ENCODE data around the gene FNDC10.

FNDC10 gene

DNA sequence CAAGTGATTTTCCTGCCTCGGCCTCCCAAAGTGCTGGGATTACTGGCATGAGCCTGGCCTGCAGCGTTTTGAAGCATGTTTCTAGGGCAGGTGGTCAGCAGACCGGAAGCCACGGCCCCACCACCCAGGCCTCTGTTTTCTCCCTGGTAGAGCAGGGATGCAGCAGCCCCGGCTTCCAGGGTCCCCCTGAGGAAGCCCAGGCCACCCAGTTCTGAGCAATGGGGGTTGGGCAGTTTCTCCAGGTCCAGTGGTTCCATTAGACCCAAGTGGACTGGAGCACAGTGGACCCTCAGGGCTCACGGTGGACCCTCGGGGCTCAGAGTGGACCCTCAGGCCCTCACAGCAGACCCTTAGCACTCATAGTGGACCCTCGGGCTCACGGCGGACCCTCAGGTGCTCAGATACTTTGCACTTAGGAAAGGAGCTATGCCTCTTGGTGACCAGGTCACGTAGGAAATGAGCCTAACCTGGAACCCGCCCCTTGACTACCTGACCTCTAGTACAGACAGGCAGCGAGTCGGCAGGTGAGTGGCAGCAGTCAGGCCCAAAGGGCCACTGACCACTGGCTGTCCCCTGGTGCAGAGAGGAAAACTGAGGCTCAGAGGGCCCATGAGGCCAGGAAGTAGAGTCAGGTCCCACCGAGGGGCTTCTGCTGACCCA lies 4.6 kb upstream of the FNDC10 start:
- H3K4me3 ChIP-seq, result no peak overlapping the region
- H3K36me3 ChIP-seq, result no peaks in the 10 kb centered on the region
- TF ChIP-seq Cebpa-rat (IDR thresholded peaks at IDR 0.05), result no peak
- H3K4me2 ChIP-seq, result peak overlapping the region in 9 of 11 experiments; percentile 55 to 85 (median 63); a peak in 14 of 22 replicates
- peaks cover 17 to 38% (median 27%) of the 10 kb centered on the region in 11 experiments for H3K27me3 ChIP-seq
- peaks cover 35 to 65% (median 58%) of the 10 kb centered on the region in 10 experiments for H3K4me1 ChIP-seq
- no peak overlapping the region for H3K9ac ChIP-seq
- H3K9me3 ChIP-seq (replicated peaks in 1 of 11), result no peaks in the 10 kb centered on the region
- H4K20me1 ChIP-seq, result peaks cover 0 to 17% (median 4%) of the 10 kb centered on the region in 11 experiments; a peak in 4 of 22 replicates
- H3K27ac ChIP-seq, result no peak overlapping the region

DNA sequence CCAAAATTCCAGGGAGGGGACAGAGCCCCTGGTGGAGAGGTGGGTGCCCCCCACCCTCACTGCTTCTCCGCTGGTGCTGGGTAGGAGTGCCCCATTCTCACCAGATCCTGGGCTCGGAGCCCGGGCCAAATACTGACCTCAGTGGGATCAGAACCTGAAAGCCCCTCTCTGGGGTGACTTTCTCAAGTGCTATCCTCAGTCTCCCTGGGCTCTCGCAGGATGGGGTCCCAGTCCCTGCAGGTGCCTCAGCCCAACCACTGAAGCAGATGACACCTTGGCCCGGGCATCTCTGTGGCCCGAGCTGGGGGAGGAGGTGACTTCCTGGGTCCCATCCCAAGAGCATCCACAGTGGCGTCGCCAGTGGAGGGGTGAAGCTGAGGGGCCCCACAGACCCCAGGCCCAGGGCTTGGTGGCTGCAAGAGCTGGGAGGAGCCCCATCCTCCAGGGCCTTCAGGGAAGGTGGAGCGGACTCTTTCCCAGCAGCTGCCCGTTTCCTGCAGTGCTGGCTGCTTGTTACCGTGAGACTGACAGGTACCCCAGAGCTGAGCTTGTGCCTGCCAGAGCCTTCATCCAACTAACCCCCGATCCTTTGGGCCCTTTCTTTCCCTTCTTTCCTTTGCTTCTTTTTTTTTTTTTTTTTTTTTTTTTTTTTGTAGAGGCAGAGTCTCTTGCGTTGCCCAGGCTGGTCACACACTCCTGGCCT lies 3.9 kb upstream of the FNDC10 start:
- H3K36me3 ChIP-seq, result no peaks in the 10 kb centered on the region
- no peak overlapping the region for H3K4me3 ChIP-seq
- no peaks in the 10 kb centered on the region for H3K9me3 ChIP-seq (replicated peaks in 1 of 11)
- H4K20me1 ChIP-seq, result peaks cover 0 to 24% (median 6%) of the 10 kb centered on the region in 11 experiments; a peak in 10 of 22 replicates
- peaks cover 41 to 72% (median 65%) of the 10 kb centered on the region in 10 experiments for H3K4me1 ChIP-seq
- H3K27me3 ChIP-seq, result peaks cover 24 to 44% (median 33%) of the 10 kb centered on the region in 11 experiments
- no peak for TF ChIP-seq Cebpa-rat (IDR thresholded peaks at IDR 0.05)
- H3K27ac ChIP-seq, result no peak overlapping the region
- peak overlapping the region in 5 of 11 experiments; percentile 10 to 58 (median 31); a peak in 4 of 22 replicates for H3K9ac ChIP-seq
- peak overlapping the region in 10 of 11 experiments; percentile 26 to 85 (median 62); a peak in 17 of 22 replicates for H3K4me2 ChIP-seq

DNA sequence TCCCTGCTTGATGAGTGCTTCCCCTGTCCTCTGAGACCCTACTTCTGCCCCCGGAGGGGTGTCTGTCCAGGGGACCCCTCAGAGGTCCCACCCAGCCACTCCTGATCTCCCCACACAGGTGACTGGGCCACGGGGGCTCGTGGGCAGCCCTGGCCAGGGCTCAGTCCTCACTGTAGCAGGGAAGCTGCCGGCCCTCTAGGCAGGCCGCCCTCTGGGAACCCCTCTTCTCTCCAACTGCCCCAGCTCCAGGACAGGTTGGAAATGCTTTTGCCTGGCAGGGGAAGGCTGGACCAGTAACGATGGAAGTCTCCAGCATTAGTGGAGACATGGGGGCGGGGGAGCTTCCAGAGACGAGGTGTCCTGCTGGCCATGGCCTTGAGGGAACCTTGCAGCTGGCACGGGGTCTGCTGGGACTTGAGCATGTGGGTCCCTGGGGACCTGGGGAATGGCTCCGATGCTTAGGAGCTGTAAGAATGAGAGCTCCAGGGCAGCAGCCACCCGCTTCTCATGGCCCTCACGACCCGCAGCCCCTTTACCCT lies 3.1 kb upstream of the FNDC10 start:
- no peak overlapping the region for H3K27ac ChIP-seq

DNA sequence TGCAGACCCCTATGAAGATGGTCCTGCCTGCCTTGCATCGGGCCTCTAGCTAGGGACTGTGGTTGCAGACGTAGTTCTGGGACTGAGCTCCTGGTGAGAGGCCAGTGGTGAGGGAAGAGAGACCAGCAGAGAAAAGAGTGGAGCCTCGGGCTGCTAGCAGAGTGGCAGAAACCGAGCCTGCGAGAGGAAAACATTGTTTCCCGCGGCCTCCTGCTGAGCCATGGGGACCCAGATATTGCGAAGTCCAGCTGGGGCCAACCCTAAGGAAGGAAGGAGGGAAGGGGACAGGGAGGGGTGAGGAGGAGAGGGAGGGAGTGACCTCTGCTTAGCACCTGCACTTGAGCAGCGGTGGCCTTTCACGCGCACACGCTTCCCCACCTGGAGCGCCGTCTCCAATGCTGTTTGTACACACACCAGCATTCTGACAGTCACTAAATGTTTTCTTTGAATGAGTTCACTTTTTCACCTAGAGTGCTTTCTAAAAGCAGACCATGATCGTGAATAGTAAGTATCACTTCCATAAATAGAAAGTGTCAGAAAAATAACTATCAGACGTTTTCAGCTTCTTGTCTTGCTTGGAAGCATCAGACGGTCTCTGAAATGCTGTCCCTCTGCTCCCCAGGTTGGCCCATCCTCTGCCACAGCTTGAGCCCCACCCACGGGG lies 2.5 kb upstream of the FNDC10 start:
- no peak overlapping the region for H3K27ac ChIP-seq
- H3K36me3 ChIP-seq, result no peaks in the 10 kb centered on the region
- no peak for TF ChIP-seq Cebpa-rat (IDR thresholded peaks at IDR 0.05)
- H3K4me2 ChIP-seq, result peak overlapping the region; percentile 26 to 85 (median 62); a peak in 21 of 22 replicates
- H3K9ac ChIP-seq, result peak overlapping the region in 3 of 11 experiments; percentile 10 to 58 (median 27); a peak in 2 of 22 replicates
- peaks cover 0 to 31% (median 9%) of the 10 kb centered on the region in 11 experiments; a peak in 10 of 22 replicates for H4K20me1 ChIP-seq
- H3K9me3 ChIP-seq (replicated peaks in 1 of 11), result no peaks in the 10 kb centered on the region
- H3K4me3 ChIP-seq, result no peak overlapping the region
- peaks cover 52 to 83% (median 76%) of the 10 kb centered on the region in 10 experiments for H3K4me1 ChIP-seq
- peaks cover 32 to 57% (median 46%) of the 10 kb centered on the region in 11 experiments for H3K27me3 ChIP-seq

More for the DNA sequence above, 3.1 kb upstream of the FNDC10 start:
- H3K36me3 ChIP-seq, result no peaks in the 10 kb centered on the region
- H3K9me3 ChIP-seq (replicated peaks in 1 of 11), result no peaks in the 10 kb centered on the region
- H4K20me1 ChIP-seq, result peaks cover 0 to 29% (median 9%) of the 10 kb centered on the region in 11 experiments; a peak in 10 of 22 replicates
- no peak overlapping the region for H3K4me3 ChIP-seq
- peak overlapping the region; percentile 6 to 85 (median 62); a peak in 20 of 22 replicates for H3K4me2 ChIP-seq
- peak overlapping the region in 5 of 11 experiments; percentile 10 to 58 (median 31); a peak in 4 of 22 replicates for H3K9ac ChIP-seq
- peaks cover 29 to 52% (median 41%) of the 10 kb centered on the region in 11 experiments for H3K27me3 ChIP-seq
- TF ChIP-seq Cebpa-rat (IDR thresholded peaks at IDR 0.05), result no peak
- peaks cover 49 to 80% (median 73%) of the 10 kb centered on the region in 10 experiments for H3K4me1 ChIP-seq

DNA sequence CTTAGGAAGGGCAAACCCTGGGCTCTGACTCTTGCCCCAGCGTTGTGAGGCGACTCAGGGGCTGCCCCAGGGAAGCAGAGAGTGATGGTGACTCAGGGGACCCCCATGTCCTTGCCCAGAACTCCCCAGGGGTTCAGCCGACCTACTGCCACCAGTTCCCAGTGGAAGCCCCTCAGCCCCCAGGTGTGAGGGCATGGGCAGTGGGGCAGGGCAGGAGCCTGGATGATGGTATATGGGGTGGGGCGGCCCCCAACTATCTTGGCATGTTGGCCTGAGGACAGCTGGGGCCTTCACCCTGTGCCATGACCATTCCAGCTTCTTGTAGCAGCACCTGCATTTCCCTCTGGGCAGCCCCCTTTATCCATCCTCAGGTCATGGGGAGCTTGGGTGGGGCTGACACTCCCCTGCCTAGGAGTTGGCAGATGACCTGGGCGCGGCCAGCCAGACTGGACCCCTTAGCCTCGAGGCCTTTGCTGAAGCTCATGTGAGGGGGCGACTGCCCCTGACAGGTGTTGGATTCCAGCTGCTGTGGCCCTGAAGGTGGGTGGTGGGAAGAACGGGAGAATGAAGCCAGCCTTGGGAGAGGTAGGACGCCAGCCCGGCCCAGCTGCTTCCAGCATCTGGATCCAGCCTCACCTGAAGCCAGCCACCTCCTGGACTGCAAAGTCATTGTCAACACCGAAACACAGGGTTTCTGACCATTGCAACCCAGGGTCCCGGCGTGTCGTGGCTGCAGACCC lies 1.8 kb upstream of the FNDC10 start:
- H3K9me3 ChIP-seq (replicated peaks in 1 of 11), result no peaks in the 10 kb centered on the region
- H3K4me1 ChIP-seq, result peaks cover 47 to 82% (median 76%) of the 10 kb centered on the region in 10 experiments
- peak overlapping the region in 10 of 11 experiments; percentile 26 to 85 (median 62); a peak in 17 of 22 replicates for H3K4me2 ChIP-seq
- TF ChIP-seq Cebpa-rat (IDR thresholded peaks at IDR 0.05), result no peak
- H3K9ac ChIP-seq, result no peak overlapping the region
- no peak overlapping the region for H3K4me3 ChIP-seq
- peaks cover 36 to 60% (median 49%) of the 10 kb centered on the region in 11 experiments for H3K27me3 ChIP-seq
- H3K36me3 ChIP-seq, result no peaks in the 10 kb centered on the region
- H3K27ac ChIP-seq, result no peak overlapping the region
- H4K20me1 ChIP-seq, result peaks cover 0 to 31% (median 9%) of the 10 kb centered on the region in 11 experiments; a peak in 12 of 22 replicates

DNA sequence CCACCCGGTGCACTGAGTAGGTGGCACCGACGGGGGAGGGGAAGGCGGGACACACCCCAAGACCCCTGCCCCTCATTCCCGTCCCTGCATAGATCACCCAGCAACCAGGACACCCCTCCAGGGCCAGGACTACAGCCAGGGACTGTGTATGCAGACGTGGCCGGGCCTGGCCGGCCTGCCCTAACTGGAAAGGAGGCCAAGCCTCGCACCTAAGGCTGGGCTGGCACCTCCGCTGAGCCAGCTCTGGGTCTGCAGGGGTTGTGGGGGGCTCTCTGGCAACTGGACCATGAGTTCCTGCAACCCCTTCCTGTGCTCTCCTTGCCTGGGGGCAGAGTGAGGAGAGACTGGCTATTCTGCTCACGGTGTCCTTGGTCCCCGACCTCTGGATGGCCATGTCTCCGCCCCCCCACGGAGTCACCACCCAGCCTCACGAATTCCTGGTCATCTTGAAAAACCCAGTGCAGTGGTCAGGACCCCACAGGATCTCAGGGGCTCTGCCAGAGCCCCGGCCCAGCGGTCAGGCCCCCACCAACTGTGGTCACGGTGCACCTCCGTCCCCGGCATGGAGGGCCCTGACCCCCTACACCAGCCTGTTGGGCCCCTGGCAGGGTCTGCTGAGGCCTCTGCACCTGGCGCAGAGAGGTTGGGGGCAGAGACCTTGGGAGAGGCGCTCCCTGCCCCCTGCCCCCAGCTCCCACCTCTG lies 1.1 kb upstream of the FNDC10 start:
- Histone ChIP-seq H3K4me2 (peak overlapping the region; percentile 58 to 90 (median 82); a peak in 19 of 22 replicates), H3K4me1 (peaks cover 41 to 79% (median 73%) of the 10 kb centered on the region in 10 experiments)

DNA sequence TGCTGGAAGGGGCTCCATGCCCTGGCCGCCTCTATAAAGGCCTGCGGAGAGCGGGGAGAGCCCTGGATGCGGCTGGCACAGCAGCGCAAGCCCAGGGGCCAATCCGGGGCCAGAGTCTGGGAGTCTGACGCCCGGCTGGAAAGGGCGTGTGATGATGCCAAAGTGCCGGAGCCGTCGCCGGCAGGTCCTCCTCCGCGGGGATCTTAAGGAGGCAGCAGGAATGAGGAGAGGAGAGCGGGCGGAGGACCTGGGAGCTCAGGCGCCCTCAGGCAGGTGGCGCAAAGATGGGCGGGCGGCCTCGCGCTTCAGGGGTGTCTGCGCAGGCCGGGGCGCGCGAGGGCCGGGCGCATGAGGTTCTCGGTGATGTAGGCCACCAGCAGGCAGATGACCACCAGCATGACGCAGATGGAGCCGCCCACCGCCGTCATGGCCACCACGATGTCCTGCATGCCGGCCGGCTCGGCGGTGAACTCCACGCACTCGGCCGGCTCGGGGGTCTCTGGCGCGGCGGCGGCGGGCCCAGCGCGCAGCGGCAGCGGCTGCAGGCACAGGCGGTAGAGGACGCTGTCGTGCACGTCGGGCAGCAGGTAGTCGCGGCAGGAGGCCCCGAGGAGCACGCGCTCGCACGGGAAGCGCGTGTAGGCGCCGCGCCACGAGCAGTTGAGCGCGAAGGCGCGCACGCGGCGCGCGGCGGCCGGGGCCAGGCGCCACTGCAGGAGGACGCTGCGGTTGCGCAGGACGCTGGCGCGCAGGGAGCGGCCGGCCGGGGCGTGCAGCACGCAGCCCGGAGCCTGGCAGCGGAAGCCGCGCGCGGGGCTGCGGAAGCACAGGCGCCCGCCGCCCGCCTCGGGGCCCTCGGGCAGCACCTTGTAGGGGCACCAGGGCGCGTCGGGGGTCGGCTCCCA lies 653 bp downstream of the FNDC10 start:
- peaks cover 41 to 72% (median 66%) of the 10 kb centered on the region in 10 experiments for H3K4me1 ChIP-seq
- H4K20me1 ChIP-seq, result peaks cover 0 to 31% (median 9%) of the 10 kb centered on the region in 11 experiments; a peak in 12 of 22 replicates
- TF ChIP-seq Cebpa-rat (IDR thresholded peaks at IDR 0.05), result no peak
- H3K4me2 ChIP-seq, result peak overlapping the region; percentile 75 to 94 (median 90)
- H3K27me3 ChIP-seq, result peaks cover 39 to 72% (median 53%) of the 10 kb centered on the region in 11 experiments
- H3K9ac ChIP-seq, result peak overlapping the region in 10 of 11 experiments; percentile 32 to 62 (median 52); a peak in 18 of 22 replicates
- H3K4me3 ChIP-seq, result peak overlapping the region; percentile 55 to 75 (median 61)
- H3K27ac ChIP-seq, result no peak overlapping the region
- no peaks in the 10 kb centered on the region for H3K9me3 ChIP-seq (replicated peaks in 1 of 11)
- no peaks in the 10 kb centered on the region for H3K36me3 ChIP-seq

More for the DNA sequence above, 1.1 kb upstream of the FNDC10 start:
- Histone ChIP-seq H3K27me3 (peaks cover 39 to 68% (median 53%) of the 10 kb centered on the region in 11 experiments), H3K36me3 (no peaks in the 10 kb centered on the region), H4K20me1 (peaks cover 0 to 31% (median 9%) of the 10 kb centered on the region in 11 experiments; a peak in 12 of 22 replicates), H3K9me3 (replicated peaks in 1 of 11) (no peaks in the 10 kb centered on the region), H3K9ac (no peak overlapping the region), H3K27ac (no peak overlapping the region), H3K4me3 (peak overlapping the region in 3 of 10 experiments; percentile 20 to 64 (median 64); a peak in 2 of 20 replicates)
- no peak for TF ChIP-seq Cebpa-rat (IDR thresholded peaks at IDR 0.05)
